Measurements from ENCODE around the gene TPRN. TPM values are rescaled to one million over a fixed set of nuclear protein-coding genes. Genes with fewer than 3 reads are reported as not detected.

The TPRN gene
- total RNA-seq, 1 donor from 2014 or later: 5.7 TPM

DNA sequence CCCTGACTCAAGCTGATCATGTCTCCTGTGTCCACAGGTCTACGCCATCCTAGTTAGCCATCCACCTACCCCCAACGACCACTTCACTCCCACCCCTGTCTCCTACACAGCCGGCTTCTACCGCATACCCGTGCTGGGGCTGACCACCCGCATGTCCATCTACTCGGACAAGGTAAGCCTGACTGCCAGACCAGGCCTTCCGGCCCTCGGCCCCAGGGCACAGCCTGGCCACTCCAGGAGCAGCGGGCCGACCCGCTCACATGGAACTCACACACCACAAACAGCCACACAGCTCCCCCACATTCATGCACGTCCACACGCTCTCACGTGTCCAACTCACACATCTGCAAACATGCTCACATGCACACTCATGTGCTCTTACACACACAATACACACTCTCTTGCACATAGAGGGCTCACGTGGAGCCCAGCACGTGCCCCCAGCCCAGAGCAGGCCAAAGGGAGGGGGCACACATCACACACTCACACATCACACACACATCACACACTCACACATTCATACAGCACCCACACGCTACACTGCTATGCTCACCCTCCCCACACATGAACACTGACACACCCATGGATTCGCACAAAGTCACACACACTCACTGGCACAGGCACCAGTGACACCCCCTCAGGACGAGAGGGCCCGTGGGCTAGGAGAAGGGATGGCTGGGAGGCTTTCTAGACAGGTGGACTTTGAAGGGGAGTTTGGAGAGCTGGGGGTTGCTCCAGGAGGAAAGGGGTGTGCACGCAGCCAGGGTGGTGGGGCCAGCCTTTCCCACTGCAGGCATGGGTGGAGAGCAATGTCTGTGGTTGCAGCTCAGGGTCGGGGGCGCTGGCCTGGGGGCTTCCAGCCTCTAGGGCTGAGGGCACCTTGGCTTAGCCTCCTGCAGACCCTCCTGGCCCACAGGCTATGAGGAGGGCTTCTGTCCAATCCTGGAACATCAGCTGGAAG lies 58.3 kb downstream of the TPRN start:
- no peak for DNase-seq

Small RNA genes lying within 50 kb of the gene (small RNA-seq; reads per million reads assigned to genes)
- not detected for gene MIR3621 (ENCODE audit: low replicate concordance)

Other genes with a start within 250 kb of the TPRN start
- 0.82 TPM for gene LCN12, start 248.5 kb downstream of the TPRN start, total RNA-seq
- 10.2 TPM for gene PTGDS, start 223.2 kb downstream of the TPRN start, total RNA-seq
- 0.31 TPM for gene LCNL1, start 217.7 kb downstream of the TPRN start, total RNA-seq
- gene PAXX, start 208.3 kb downstream of the TPRN start, total RNA-seq: 21.7 TPM
- 4.9 TPM for gene CLIC3, start 204.2 kb downstream of the TPRN start, total RNA-seq
- gene ABCA2, start 172.5 kb downstream of the TPRN start, total RNA-seq: 16.6 TPM
- 0.10 TPM for gene FUT7, start 168.7 kb downstream of the TPRN start, total RNA-seq
- 27.0 TPM for gene NPDC1, start 154.6 kb downstream of the TPRN start, total RNA-seq
- gene ENTPD2, start 146.7 kb downstream of the TPRN start, total RNA-seq: 7.3 TPM
- gene SAPCD2, start 130.2 kb downstream of the TPRN start, total RNA-seq: 5.6 TPM
- gene UAP1L1, start 123.2 kb downstream of the TPRN start, total RNA-seq: 3.2 TPM
- 59.5 TPM for gene MAN1B1, start 113.8 kb downstream of the TPRN start, total RNA-seq
- gene DPP7, start 86.0 kb downstream of the TPRN start, total RNA-seq: 22.8 TPM
- 1.1 TPM for gene GRIN1, start 61.6 kb downstream of the TPRN start, total RNA-seq
- 18.9 TPM for gene LRRC26, start 30.7 kb downstream of the TPRN start, total RNA-seq
- not detected for gene TMEM210, start 28.7 kb downstream of the TPRN start, total RNA-seq
- gene ANAPC2, start 12.2 kb downstream of the TPRN start, total RNA-seq: 29.8 TPM
- gene SSNA1, start 12.1 kb downstream of the TPRN start, total RNA-seq: 57.3 TPM
- 38.3 TPM for gene TMEM203, start 4.9 kb upstream of the TPRN start, total RNA-seq
- 3.0 TPM for gene NDOR1, start 5.0 kb upstream of the TPRN start, total RNA-seq
- gene RNF208, start 21.5 kb upstream of the TPRN start, total RNA-seq: not detected
- gene CYSRT1, start 24.4 kb upstream of the TPRN start, total RNA-seq: 3.3 TPM
- not detected for gene RNF224, start 26.8 kb upstream of the TPRN start, total RNA-seq
- not detected for gene SLC34A3, start 30.2 kb upstream of the TPRN start, total RNA-seq
- 172 TPM for gene TUBB4B, start 40.5 kb upstream of the TPRN start, total RNA-seq
- gene STPG3, start 50.5 kb upstream of the TPRN start, total RNA-seq: not detected
- gene NELFB, start 54.6 kb upstream of the TPRN start, total RNA-seq: 50.9 TPM
- gene TOR4A, start 77.0 kb upstream of the TPRN start, total RNA-seq: 5.4 TPM
- gene NRARP, start 101.5 kb upstream of the TPRN start, total RNA-seq: 18.8 TPM
- 19.9 TPM for gene EXD3, start 222.4 kb upstream of the TPRN start, total RNA-seq
- gene NOXA1, start 222.7 kb upstream of the TPRN start, total RNA-seq: 1.2 TPM
- gene ENTPD8, start 240.6 kb upstream of the TPRN start, total RNA-seq: 0.31 TPM

Data from tongue (tissue), 3 donors.